AG09309 (cell line): ENCODE measurements around the gene CDC42BPA.

Experiments
- DNase-seq: peaks from one replicate; pipeline ENCODE4 v3.0.0-alpha.2; 2010; ENCODE audit warnings: low read depth
- H3K4me3 ChIP-seq: 2 replicates; pipeline ENCODE4 v1.5.1; 2011; ENCODE audit warnings: mild to moderate bottlenecking, low read depth, low read length, moderate library complexity; ENCODE audit not compliant: control insufficient read depth
- CTCF ChIP-seq: IDR thresholded peaks from 2 replicates; pipeline ENCODE4 v1.5.1; 2011; ENCODE audit warnings: mild to moderate bottlenecking, low read depth, low read length, inconsistent platforms; ENCODE audit not compliant: insufficient read depth, control insufficient read depth; ENCODE audit errors: missing control alignments

The CDC42BPA gene

GRCh38 chr1:226954337-226954736 is 364.0 kb downstream of the CDC42BPA start:
- TF ChIP-seq CTCF: no peak
- DNase-seq: no peak
- no peak overlapping the region for H3K4me3 ChIP-seq

- no peak for TF ChIP-seq CTCF
Measured at GRCh38 chr1:226953175-226953800, 365.0 kb downstream of the CDC42BPA start.

GRCh38 chr1:226952118-226952441 is 366.2 kb downstream of the CDC42BPA start:
- TF ChIP-seq CTCF: no peak
- DNase-seq: no peak
- H3K4me3 ChIP-seq: no peak overlapping the region

More at GRCh38 chr1:226953175-226953800, 365.0 kb downstream of the CDC42BPA start:
- no peak overlapping the region for H3K4me3 ChIP-seq
- no peak for DNase-seq

- no peak for DNase-seq
Measured at GRCh38 chr1:226951286-226952117, 366.8 kb downstream of the CDC42BPA start.

GRCh38 chr1:226950871-226951270 is 367.4 kb downstream of the CDC42BPA start:
- DNase-seq: no peak
- H3K4me3 ChIP-seq: no peak overlapping the region
- no peak for TF ChIP-seq CTCF

More at GRCh38 chr1:226951286-226952117, 366.8 kb downstream of the CDC42BPA start:
- H3K4me3 ChIP-seq: no peak overlapping the region
- TF ChIP-seq CTCF: no peak

- H3K4me3 ChIP-seq: no peak overlapping the region
- DNase-seq: no peak
- TF ChIP-seq CTCF: no peak
Measured at GRCh38 chr1:226950316-226950715, 368.0 kb downstream of the CDC42BPA start.
